Measurements from ENCODE around the gene EFCAB12. TPM values are rescaled to one million over a fixed set of nuclear protein-coding genes. Genes with fewer than 3 reads are reported as not detected.

Gene EFCAB12
- total and polyA plus RNA-seq, 2 of the 13 experiments (the other 11 are each of a cell fraction or from before 2014, with no cell fraction given), result 0.31 to 2.4 TPM

DNA sequence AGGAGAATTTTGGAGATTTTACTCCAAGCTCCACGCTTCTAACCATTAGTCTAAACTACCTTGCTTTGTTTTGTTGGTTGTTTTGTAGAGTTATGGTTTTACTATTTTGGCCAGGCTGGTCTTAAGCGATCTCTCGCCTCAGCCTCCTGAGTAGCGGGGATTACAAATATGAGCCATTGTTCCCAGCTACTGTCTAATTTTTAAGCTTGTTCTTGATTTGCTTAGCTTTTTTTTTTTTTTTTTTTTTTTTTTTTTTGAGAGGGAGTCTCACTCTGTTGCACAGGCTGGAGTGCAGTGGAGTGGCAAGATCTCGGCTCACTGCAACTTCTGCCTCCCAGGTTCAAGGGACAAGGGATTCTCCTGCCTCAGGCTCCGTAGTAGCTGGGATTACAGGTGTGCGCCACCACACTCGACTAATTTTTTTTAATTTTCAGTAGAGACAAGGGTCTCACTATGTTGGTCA is 28.5 kb downstream of the EFCAB12 start (continued):
- TF ChIP-seq SNAI1 (CRISPR knock-in tag; IDR thresholded peaks at IDR 0.05; ENCODE audit: borderline replicate concordance) (no peak), NFRKB (IDR thresholded peaks at IDR 0.05) (no peak), ZNF530 (CRISPR knock-in tag; IDR thresholded peaks at IDR 0.05; ENCODE audit: low read depth) (no peak), ZNF670 (CRISPR knock-in tag; IDR thresholded peaks at IDR 0.05; ENCODE audit: borderline replicate concordance) (no peak), MBD4 (IDR thresholded peaks at IDR 0.05; ENCODE audit: borderline replicate concordance, low read length) (0 out of 2 replicates have a peak, but pooled peaks have one; percentile 51), ZNF781 (CRISPR knock-in tag; IDR thresholded peaks at IDR 0.05; ENCODE audit: borderline replicate concordance, not compliant biosample characterization) (no peak), NR3C1 (CRISPR knock-in tag; IDR thresholded peaks at IDR 0.05) (no peak), ARNT2 (CRISPR knock-in tag; IDR thresholded peaks at IDR 0.05; ENCODE audit: low read depth) (0 out of 2 replicates have a peak, but pooled peaks have one; percentile 0), KDM1A (CRISPR knock-in tag; IDR thresholded peaks at IDR 0.05) (no peak), GPN1 (CRISPR knock-in tag; IDR thresholded peaks at IDR 0.05; ENCODE audit: borderline replicate concordance) (no peak), ZNF543 (CRISPR knock-in tag; IDR thresholded peaks at IDR 0.05) (no peak), ZBTB21 (CRISPR knock-in tag; IDR thresholded peaks at IDR 0.05) (no peak), POLR2A (IDR thresholded peaks at IDR 0.05; ENCODE audit: insufficient read depth in 1 of 2, low read depth in 2 of 2, low read length in 2 of 2) (peak; percentile 71 to 91), ATM (IDR thresholded peaks at IDR 0.05; ENCODE audit: borderline replicate concordance) (no peak), TSC22D2 (CRISPR knock-in tag; IDR thresholded peaks at IDR 0.05; ENCODE audit: borderline replicate concordance) (no peak), STAG1 (CRISPR knock-in tag; IDR thresholded peaks at IDR 0.05) (no peak), CENPT (CRISPR knock-in tag; IDR thresholded peaks at IDR 0.05; ENCODE audit: low read depth) (no peak), POGZ (CRISPR knock-in tag; IDR thresholded peaks at IDR 0.05) (no peak), SP140L (CRISPR knock-in tag; IDR thresholded peaks at IDR 0.05; ENCODE audit: borderline replicate concordance) (peak; percentile 36; the same call in 1 of the 2 replicates), ZBTB38 (CRISPR knock-in tag; IDR thresholded peaks at IDR 0.05) (no peak), HNRNPK (IDR thresholded peaks at IDR 0.05; ENCODE audit: low read depth, low read length, poor library complexity, severe bottlenecking) (no peak), ZNF567 (CRISPR knock-in tag; IDR thresholded peaks at IDR 0.05; ENCODE audit: borderline replicate concordance) (no peak), PAWR (CRISPR knock-in tag; IDR thresholded peaks at IDR 0.05; ENCODE audit: borderline replicate concordance) (no peak), TOPORS (CRISPR knock-in tag; IDR thresholded peaks at IDR 0.05) (no peak)
- TF ChIP-seq, protein P1, sequence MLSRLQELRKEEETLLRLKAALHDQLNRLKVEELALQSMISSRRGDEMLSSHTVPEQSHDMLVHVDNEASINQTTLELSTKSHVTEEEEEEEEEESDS (CRISPR knock-in tag; IDR thresholded peaks at IDR 0.05; ENCODE audit: borderline replicate concordance), result peak; percentile 98
- TF ChIP-seq, protein P2, sequence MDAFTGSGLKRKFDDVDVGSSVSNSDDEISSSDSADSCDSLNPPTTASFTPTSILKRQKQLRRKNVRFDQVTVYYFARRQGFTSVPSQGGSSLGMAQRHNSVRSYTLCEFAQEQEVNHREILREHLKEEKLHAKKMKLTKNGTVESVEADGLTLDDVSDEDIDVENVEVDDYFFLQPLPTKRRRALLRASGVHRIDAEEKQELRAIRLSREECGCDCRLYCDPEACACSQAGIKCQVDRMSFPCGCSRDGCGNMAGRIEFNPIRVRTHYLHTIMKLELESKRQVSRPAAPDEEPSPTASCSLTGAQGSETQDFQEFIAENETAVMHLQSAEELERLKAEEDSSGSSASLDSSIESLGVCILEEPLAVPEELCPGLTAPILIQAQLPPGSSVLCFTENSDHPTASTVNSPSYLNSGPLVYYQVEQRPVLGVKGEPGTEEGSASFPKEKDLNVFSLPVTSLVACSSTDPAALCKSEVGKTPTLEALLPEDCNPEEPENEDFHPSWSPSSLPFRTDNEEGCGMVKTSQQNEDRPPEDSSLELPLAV (CRISPR knock-in tag; conservative IDR thresholded peaks at IDR 0.05; ENCODE audit: low read depth), result no peak
- TF ChIP-seq, protein P3, sequence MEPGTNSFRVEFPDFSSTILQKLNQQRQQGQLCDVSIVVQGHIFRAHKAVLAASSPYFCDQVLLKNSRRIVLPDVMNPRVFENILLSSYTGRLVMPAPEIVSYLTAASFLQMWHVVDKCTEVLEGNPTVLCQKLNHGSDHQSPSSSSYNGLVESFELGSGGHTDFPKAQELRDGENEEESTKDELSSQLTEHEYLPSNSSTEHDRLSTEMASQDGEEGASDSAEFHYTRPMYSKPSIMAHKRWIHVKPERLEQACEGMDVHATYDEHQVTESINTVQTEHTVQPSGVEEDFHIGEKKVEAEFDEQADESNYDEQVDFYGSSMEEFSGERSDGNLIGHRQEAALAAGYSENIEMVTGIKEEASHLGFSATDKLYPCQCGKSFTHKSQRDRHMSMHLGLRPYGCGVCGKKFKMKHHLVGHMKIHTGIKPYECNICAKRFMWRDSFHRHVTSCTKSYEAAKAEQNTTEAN (CRISPR knock-in tag; conservative IDR thresholded peaks at IDR 0.05), result no peak
- TF ChIP-seq, protein P4, sequence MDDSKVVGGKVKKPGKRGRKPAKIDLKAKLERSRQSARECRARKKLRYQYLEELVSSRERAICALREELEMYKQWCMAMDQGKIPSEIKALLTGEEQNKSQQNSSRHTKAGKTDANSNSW (CRISPR knock-in tag; IDR thresholded peaks at IDR 0.05; ENCODE audit: borderline replicate concordance), result no peak

Data from HepG2 (cell line).